ENCODE results near the gene CCDC112.
"Not testable (repeated sequence)": the region's sequence is repeated elsewhere in the genome, so short reads cannot be mapped to it uniquely, and the experiment has no call there.

The CCDC112 gene

GRCh38 chr5:115296124-115297022 is at the start of gene CCDC112:
Gene CCDC112 (minus strand): TSS chr5:115296654. CDS start chr5:115296543, 111 bp downstream.
- peak; percentile 44 to 66 for DNase-seq (ENCODE audit: low read depth in 2 of 2)

GRCh38 chr5:115345344-115345743 is 48.9 kb upstream of the CCDC112 start:
- DNase-seq (ENCODE audit: low read depth in 2 of 2), result no peak

- no peak for DNase-seq (ENCODE audit: low read depth in 2 of 2)
Measured at GRCh38 chr5:115343855-115344254, 47.4 kb upstream of the CCDC112 start.

GRCh38 chr5:115342590-115343377 is 46.3 kb upstream of the CCDC112 start:
- no peak for DNase-seq (ENCODE audit: low read depth in 2 of 2)

- DNase-seq (ENCODE audit: low read depth in 2 of 2), result no peak
Measured at GRCh38 chr5:115341745-115342144, 45.3 kb upstream of the CCDC112 start.

- no peak for DNase-seq (ENCODE audit: low read depth in 2 of 2)
Measured at GRCh38 chr5:115338851-115339250, 42.4 kb upstream of the CCDC112 start.

GRCh38 chr5:115337882-115338281 is 41.4 kb upstream of the CCDC112 start:
- DNase-seq (ENCODE audit: low read depth in 2 of 2), result no peak

GRCh38 chr5:115336964-115337363 is 40.5 kb upstream of the CCDC112 start:
- DNase-seq (ENCODE audit: low read depth in 2 of 2), result no peak

- DNase-seq (ENCODE audit: low read depth in 2 of 2), result no peak
Measured at GRCh38 chr5:115336201-115336720, 39.8 kb upstream of the CCDC112 start.

- no peak for DNase-seq (ENCODE audit: low read depth in 2 of 2)
Measured at GRCh38 chr5:115335301-115335700, 38.8 kb upstream of the CCDC112 start.

GRCh38 chr5:115333164-115333563 is 36.7 kb upstream of the CCDC112 start:
- DNase-seq (ENCODE audit: low read depth in 2 of 2), result no peak

- DNase-seq (ENCODE audit: low read depth in 2 of 2), result no peak
Measured at GRCh38 chr5:115330830-115331229, 34.4 kb upstream of the CCDC112 start.

GRCh38 chr5:115329475-115329874 is 33.0 kb upstream of the CCDC112 start:
- no peak for DNase-seq (ENCODE audit: low read depth in 2 of 2)

- DNase-seq (ENCODE audit: low read depth in 2 of 2), result not testable (repeated sequence)
Measured at GRCh38 chr5:115328617-115329274, 32.3 kb upstream of the CCDC112 start.

GRCh38 chr5:115325296-115325959 is 29.0 kb upstream of the CCDC112 start:
- no peak for DNase-seq (ENCODE audit: low read depth in 2 of 2)

- no peak for DNase-seq (ENCODE audit: low read depth in 2 of 2)
Measured at GRCh38 chr5:115324021-115324420, 27.6 kb upstream of the CCDC112 start.

GRCh38 chr5:115322729-115323128 is 26.3 kb upstream of the CCDC112 start:
- no peak for DNase-seq (ENCODE audit: low read depth in 2 of 2)

GRCh38 chr5:115321309-115321708 is 24.9 kb upstream of the CCDC112 start:
- DNase-seq (ENCODE audit: low read depth in 2 of 2), result no peak

- no peak for DNase-seq (ENCODE audit: low read depth in 2 of 2)
Measured at GRCh38 chr5:115320515-115320914, 24.1 kb upstream of the CCDC112 start.

- DNase-seq (ENCODE audit: low read depth in 2 of 2), result no peak
Measured at GRCh38 chr5:115320006-115320405, 23.6 kb upstream of the CCDC112 start.

- DNase-seq (ENCODE audit: low read depth in 2 of 2), result no peak
Measured at GRCh38 chr5:115319007-115319406, 22.6 kb upstream of the CCDC112 start.
